ENCODE measurements around the gene SPOCD1. TPM values are rescaled to one million over a fixed set of nuclear protein-coding genes. Genes with fewer than 3 reads are reported as not detected.
A peak's percentile ranks its signal among the peaks of the same experiment; 100 is the strongest.

The SPOCD1 gene
- total RNA-seq, 2 donors from 2014 or later, result 21.6 TPM; not detected in 1

DNA sequence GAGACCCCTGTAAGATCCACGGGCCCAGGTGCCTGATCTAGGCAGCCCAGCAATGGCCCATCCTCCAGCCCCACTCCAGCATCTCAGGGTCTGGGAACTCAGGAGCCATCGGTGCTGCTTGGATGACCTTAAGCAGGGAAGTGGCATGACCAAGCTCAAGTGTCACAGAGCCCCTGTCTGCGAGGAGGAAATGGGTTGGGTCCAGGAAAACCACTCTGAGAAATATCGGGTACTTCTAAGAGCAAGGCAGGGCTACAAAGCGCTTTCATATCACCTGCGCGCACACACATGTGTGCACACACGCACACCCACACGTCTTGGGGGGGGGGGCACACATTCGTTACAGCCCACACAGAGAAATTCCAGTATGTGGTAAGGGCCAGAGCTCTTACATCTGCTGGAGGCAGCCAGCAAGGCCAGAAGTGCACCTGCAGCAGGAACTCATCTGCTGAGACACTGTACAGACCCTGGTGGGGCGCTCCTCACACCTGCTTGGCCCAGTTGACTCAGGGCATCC lies 32.6 kb upstream of the SPOCD1 start:
- WGBS, result 78% methylated on average over 11 of the region's 11 CpGs
- no peak overlapping the region for H3K27ac ChIP-seq
- intact Hi-C loops (cut with DNase I), result no loop called here
- no peaks in the 10 kb centered on the region for H3K9me3 ChIP-seq
- no peak for TF ChIP-seq POLR2A (IDR thresholded peaks at IDR 0.05)
- TF ChIP-seq POLR2AphosphoS5 (IDR thresholded peaks at IDR 0.05), result no peak
- TF ChIP-seq, protein P1, sequence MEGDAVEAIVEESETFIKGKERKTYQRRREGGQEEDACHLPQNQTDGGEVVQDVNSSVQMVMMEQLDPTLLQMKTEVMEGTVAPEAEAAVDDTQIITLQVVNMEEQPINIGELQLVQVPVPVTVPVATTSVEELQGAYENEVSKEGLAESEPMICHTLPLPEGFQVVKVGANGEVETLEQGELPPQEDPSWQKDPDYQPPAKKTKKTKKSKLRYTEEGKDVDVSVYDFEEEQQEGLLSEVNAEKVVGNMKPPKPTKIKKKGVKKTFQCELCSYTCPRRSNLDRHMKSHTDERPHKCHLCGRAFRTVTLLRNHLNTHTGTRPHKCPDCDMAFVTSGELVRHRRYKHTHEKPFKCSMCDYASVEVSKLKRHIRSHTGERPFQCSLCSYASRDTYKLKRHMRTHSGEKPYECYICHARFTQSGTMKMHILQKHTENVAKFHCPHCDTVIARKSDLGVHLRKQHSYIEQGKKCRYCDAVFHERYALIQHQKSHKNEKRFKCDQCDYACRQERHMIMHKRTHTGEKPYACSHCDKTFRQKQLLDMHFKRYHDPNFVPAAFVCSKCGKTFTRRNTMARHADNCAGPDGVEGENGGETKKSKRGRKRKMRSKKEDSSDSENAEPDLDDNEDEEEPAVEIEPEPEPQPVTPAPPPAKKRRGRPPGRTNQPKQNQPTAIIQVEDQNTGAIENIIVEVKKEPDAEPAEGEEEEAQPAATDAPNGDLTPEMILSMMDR (IDR thresholded peaks at IDR 0.05), result no peak
- no peaks in the 10 kb centered on the region for H3K4me1 ChIP-seq (replicated peaks)
- no peaks in the 10 kb centered on the region for H3K36me3 ChIP-seq
- H3K4me3 ChIP-seq, result no peak overlapping the region
- DNase-seq (ENCODE audit: low spot score), result no peak
- no peaks in the 10 kb centered on the region for H3K27me3 ChIP-seq (replicated peaks; ENCODE audit: insufficient read depth)

DNA sequence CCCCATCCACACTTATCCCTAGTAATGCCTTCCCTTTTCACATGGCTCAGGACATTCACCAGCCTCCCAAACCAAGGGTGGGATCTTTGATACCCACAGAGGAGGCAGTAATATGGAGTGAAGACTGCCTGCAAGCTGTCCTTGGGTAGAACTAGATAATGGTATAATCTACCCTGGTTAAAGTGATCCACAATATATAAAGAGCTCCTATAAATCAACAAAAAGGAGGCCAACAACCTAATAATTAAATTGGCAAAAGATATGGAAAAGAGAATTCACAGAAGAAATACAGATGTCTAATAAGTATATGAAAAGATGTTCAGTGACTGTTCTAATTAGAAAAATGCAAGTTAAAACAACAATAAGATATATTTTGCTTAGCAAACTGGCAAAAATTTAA lies 30.7 kb upstream of the SPOCD1 start:
- no peaks in the 10 kb centered on the region for H3K36me3 ChIP-seq
- intact Hi-C loops (cut with DNase I), result no loop called here
- H3K9me3 ChIP-seq, result no peaks in the 10 kb centered on the region
- H3K27ac ChIP-seq, result no peak overlapping the region
- no peak overlapping the region for H3K4me3 ChIP-seq
- TF ChIP-seq POLR2A (IDR thresholded peaks at IDR 0.05) (no peak), POLR2AphosphoS5 (IDR thresholded peaks at IDR 0.05) (no peak)
- TF ChIP-seq, protein P1 (IDR thresholded peaks at IDR 0.05), result no peak
- H3K4me1 ChIP-seq (replicated peaks), result peaks cover 4% of the 10 kb centered on the region
- no peaks in the 10 kb centered on the region for H3K27me3 ChIP-seq (replicated peaks; ENCODE audit: insufficient read depth)
- no peak for DNase-seq (ENCODE audit: low spot score)

DNA sequence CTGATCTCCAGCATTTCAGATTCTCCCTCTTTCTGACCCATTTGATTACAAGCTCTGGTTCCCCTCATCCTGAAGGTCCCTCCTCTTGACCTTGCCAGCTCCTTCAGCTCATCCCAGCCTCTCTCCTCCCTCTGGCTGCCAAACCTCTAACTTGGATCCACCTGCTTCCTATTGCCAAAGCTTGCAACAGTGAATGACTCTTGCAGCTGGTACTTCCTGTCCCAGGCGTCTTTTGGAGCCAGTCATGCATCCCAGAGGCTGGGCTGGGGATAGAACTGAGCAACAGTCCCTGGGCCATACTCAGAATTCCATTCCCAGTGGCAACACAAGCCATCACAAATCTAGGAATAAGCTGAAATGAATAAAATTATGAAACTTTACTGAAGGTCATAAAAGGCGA lies 27.7 kb upstream of the SPOCD1 start:
- intact Hi-C loops (cut with DNase I), result no loop called here
- no peak overlapping the region for H3K4me3 ChIP-seq
- no peak overlapping the region for H3K27ac ChIP-seq
- WGBS, result 60% methylated on average over 2 of the region's 2 CpGs
- H3K27me3 ChIP-seq (replicated peaks; ENCODE audit: insufficient read depth), result no peaks in the 10 kb centered on the region
- TF ChIP-seq POLR2A (IDR thresholded peaks at IDR 0.05), result no peak
- TF ChIP-seq, protein P1 (IDR thresholded peaks at IDR 0.05), result no peak
- no peak for TF ChIP-seq POLR2AphosphoS5 (IDR thresholded peaks at IDR 0.05)
- peaks cover 4% of the 10 kb centered on the region for H3K4me1 ChIP-seq (replicated peaks)
- DNase-seq (ENCODE audit: low spot score), result peak; percentile 13
- H3K9me3 ChIP-seq, result no peaks in the 10 kb centered on the region
- H3K36me3 ChIP-seq, result no peaks in the 10 kb centered on the region

DNA sequence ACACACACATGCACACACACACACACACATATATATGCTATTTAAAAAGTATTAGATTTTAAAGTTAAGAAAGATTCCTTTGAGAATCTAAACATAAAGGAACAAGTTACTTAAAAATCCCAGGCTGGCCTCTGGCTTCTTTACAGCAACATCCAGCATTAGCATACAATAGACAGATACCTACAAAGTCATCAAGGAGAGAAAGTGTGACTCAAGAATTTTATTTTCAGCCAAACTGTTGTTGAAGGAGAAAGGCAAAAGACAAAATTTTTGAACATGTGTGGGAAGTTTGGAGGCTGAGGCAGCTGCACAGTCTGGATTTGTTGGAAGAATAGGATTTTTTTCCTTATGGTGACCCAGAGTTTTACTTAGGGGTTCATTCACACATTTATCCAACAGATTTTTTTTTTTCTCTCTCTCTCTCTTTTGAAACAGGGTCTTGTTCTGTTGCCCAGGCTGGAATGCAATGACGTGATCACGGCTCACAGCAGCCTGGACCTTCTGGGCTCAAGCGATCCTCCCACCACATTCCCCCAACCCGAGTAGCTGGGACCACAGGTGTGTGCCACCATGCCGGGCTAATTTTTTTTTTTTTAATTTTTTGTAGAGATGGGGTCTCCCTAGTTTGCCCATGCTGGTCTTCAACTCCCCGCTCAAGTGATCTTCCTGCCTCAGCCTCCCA lies 24.0 kb upstream of the SPOCD1 start:
- TF ChIP-seq POLR2A (IDR thresholded peaks at IDR 0.05), result no peak
- TF ChIP-seq, protein P1 (IDR thresholded peaks at IDR 0.05), result no peak
- no peak for TF ChIP-seq POLR2AphosphoS5 (IDR thresholded peaks at IDR 0.05)
- H3K27ac ChIP-seq, result no peak overlapping the region
- no peaks in the 10 kb centered on the region for H3K9me3 ChIP-seq
- H3K4me3 ChIP-seq, result no peak overlapping the region
- no peaks in the 10 kb centered on the region for H3K36me3 ChIP-seq
- 91% methylated on average over 6 of the region's 6 CpGs for WGBS
- peaks cover 10% of the 10 kb centered on the region for H3K4me1 ChIP-seq (replicated peaks)
- DNase-seq (ENCODE audit: low spot score), result no peak
- intact Hi-C loops (cut with DNase I), result no loop called here
- no peaks in the 10 kb centered on the region for H3K27me3 ChIP-seq (replicated peaks; ENCODE audit: insufficient read depth)

All from prostate gland (tissue), 2 donors.